BLaER1 treated with 17β-estradiol and CSF1 and Interleukin-3, amounts not matched to agents 10 nM and 100 nM (cell line): Measurements from ENCODE around the gene SLC35A1.

Experiments used
- H3K27ac ChIP-seq, 11 experiments: shearing (Covaris generic); formaldehyde crosslinking; 2 replicates each; pipeline ENCODE4 v1.8.1; 2022
- H3K27me3 ChIP-seq, 11 experiments: shearing (Covaris generic); formaldehyde crosslinking; 2 replicates each; pipeline ENCODE4 v1.8.1; 2022
- H3K36me3 ChIP-seq, 11 experiments: shearing (Covaris generic); formaldehyde crosslinking; 2 replicates each; pipeline ENCODE4 v1.8.1; 2022
- H3K4me1 ChIP-seq, 10 experiments: shearing (Covaris generic); formaldehyde crosslinking; 2 replicates each; pipeline ENCODE4 v1.8.1; 2022
- H3K4me2 ChIP-seq, 11 experiments: shearing (Covaris generic); formaldehyde crosslinking; 2 replicates each; pipeline ENCODE4 v1.8.1; 2022
- H3K4me3 ChIP-seq, 10 experiments: shearing (Covaris generic); formaldehyde crosslinking; 2 replicates each; pipeline ENCODE4 v1.8.1; 2022
- H3K9ac ChIP-seq, 11 experiments: shearing (Covaris generic); formaldehyde crosslinking; 2 replicates each; pipeline ENCODE4 v1.8.1; 2022
- H3K9me3 ChIP-seq, 11 experiments: shearing (Covaris generic); formaldehyde crosslinking; replicated peaks in 1 of 11; 2 replicates each; pipeline ENCODE4 v1.8.1; 2022
- H4K20me1 ChIP-seq, 11 experiments: shearing (Covaris generic); formaldehyde crosslinking; 2 replicates each; pipeline ENCODE4 v1.8.1; 2022
- Cebpa-rat ChIP-seq, 11 experiments: shearing (Covaris generic); IDR thresholded peaks; 2 replicates each; pipeline ENCODE4 v1.8.1; 2022

Gene SLC35A1

DNA sequence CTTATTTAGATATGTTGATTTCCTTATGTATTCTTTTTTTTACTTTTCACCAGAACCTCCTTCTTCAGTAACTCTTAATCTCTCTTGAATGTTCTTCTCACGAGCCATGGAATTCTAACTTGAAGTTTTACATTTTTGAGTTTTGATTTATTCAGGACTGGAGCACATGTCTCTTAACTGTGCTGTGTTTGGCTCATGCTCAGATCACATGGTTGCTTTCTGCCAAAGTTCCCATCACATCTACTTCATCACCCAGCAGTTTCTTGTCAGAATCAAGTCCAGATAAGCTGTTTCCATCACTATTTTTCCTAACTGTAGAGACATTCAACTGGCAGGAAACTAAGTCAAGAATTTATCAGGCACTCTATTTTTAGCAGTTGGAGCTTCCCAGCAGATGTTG lies 31.7 kb downstream of the SLC35A1 start:
- Histone ChIP-seq H3K27me3 (no peaks in the 10 kb centered on the region), H4K20me1 (no peaks in the 10 kb centered on the region), H3K4me2 (no peak overlapping the region), H3K9me3 (no peaks in the 10 kb centered on the region), H3K36me3 (peaks cover 24 to 64% (median 36%) of the 10 kb centered on the region in 11 experiments; a peak in 17 of 22 replicates), H3K4me3 (no peak overlapping the region), H3K27ac (no peak overlapping the region), H3K4me1 (no peaks in the 10 kb centered on the region), H3K9ac (no peak overlapping the region)
- no peak for TF ChIP-seq Cebpa-rat (IDR thresholded peaks at IDR 0.05)

DNA sequence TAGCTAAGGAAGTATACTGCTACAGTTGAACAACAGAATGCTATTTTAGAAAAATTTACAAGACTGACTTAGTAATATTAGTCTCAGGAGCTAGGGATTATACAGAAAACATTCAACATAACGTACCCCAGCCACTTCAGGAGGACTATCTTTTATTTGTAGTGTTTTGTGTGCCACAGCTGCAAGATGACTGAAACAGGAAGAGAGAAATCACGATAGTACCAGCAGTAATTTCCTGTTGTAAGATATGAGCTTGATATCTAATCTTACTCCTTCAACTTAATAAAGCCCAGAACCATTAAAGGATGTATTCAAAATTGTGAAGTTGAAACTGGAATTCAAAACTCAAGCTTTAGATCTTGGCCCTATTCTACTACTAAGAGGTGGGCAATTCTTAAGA lies 42.1 kb downstream of the SLC35A1 start:
- H3K4me2 ChIP-seq: no peak overlapping the region

DNA sequence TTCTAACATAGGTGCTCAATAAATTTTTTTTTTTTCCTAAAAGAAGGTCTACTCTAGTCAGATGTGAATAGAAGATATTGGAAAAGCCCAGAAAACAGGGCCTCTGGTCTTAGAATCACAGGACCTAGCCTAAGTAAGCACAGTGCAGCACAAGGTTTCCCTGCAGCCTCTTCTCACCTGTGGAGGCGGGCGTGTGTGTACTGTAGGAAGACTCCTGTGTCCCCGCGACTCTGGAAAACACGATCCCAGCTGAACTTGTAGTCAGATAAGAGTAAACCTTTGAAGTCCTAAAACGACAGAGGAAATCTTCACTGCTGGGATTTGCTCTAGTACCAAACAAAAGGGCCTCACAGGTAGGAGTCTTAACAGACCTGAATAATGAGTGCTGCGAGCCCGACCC lies 45.7 kb downstream of the SLC35A1 start:
- H3K36me3 ChIP-seq: peaks cover 12 to 58% (median 27%) of the 10 kb centered on the region in 11 experiments; a peak in 18 of 22 replicates
- no peak for TF ChIP-seq Cebpa-rat (IDR thresholded peaks at IDR 0.05)
- 0 out of 20 replicates have a peak, but pooled peaks cover 0 to 3% (median 0%) of the 10 kb centered on the region in 10 experiments for H3K4me1 ChIP-seq
- H3K27ac ChIP-seq: no peak overlapping the region
- no peaks in the 10 kb centered on the region for H4K20me1 ChIP-seq
- no peaks in the 10 kb centered on the region for H3K27me3 ChIP-seq
- no peak overlapping the region for H3K9ac ChIP-seq
- H3K4me3 ChIP-seq: no peak overlapping the region
- H3K4me2 ChIP-seq: no peak overlapping the region
- no peaks in the 10 kb centered on the region for H3K9me3 ChIP-seq

More for the DNA sequence above, 42.1 kb downstream of the SLC35A1 start:
- Histone ChIP-seq H3K27ac (no peak overlapping the region), H3K27me3 (no peaks in the 10 kb centered on the region), H3K4me1 (0 out of 20 replicates have a peak, but pooled peaks cover 0 to 3% (median 0%) of the 10 kb centered on the region in 10 experiments), H3K36me3 (peaks cover 12 to 78% (median 33%) of the 10 kb centered on the region in 11 experiments; a peak in 20 of 22 replicates), H3K4me3 (no peak overlapping the region), H3K9me3 (no peaks in the 10 kb centered on the region), H3K9ac (no peak overlapping the region), H4K20me1 (no peaks in the 10 kb centered on the region)
- TF ChIP-seq Cebpa-rat (IDR thresholded peaks at IDR 0.05): no peak

DNA sequence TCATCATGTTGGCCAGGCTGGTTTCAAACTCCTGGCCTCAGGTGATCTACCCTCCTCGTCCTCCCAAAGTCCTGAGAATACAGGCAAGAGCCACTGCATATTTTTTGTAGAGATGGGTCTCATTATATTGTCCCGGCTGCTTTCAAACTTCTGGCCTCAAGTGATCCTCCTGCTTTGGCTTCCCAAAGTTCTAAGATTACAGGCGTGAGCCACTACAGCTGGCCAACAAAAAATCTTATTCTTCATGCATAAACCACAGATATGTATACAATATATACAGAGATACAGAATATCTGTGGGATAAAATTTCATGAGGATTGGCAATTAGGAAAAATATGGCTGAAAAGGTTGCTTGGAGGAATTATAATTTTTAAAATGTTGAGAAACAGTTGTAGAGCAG lies 49.9 kb downstream of the SLC35A1 start:
- Histone ChIP-seq H4K20me1 (no peaks in the 10 kb centered on the region), H3K36me3 (peaks cover 7 to 44% (median 12%) of the 10 kb centered on the region in 11 experiments; a peak in 18 of 22 replicates), H3K4me2 (no peak overlapping the region), H3K4me1 (no peaks in the 10 kb centered on the region), H3K4me3 (no peak overlapping the region), H3K27me3 (no peaks in the 10 kb centered on the region), H3K27ac (no peak overlapping the region), H3K9me3 (no peaks in the 10 kb centered on the region), H3K9ac (no peak overlapping the region)
- TF ChIP-seq Cebpa-rat (IDR thresholded peaks at IDR 0.05): no peak

DNA sequence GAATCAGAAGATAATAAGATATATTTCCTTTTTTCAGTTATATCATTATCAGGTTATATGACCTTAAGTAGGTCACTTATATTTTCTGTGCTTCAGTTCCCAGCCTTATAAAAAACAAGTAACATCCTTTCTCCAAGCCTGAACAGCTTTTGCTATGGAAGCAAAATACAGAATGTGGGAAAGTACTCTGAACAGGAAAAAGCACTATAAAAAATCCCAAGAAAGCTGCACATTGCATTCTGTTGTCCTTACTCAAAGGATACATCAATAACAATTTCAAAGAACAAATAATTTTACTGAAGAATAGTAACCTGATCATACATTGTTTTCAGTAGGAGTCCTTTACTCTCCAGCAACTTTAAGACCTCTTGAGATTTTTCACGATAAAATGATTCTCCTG lies 56.4 kb downstream of the SLC35A1 start:
- Histone ChIP-seq H3K27me3 (no peaks in the 10 kb centered on the region), H4K20me1 (no peaks in the 10 kb centered on the region), H3K4me1 (no peaks in the 10 kb centered on the region), H3K4me2 (no peak overlapping the region), H3K36me3 (peaks cover 0 to 27% (median 0%) of the 10 kb centered on the region in 11 experiments; a peak in 6 of 22 replicates), H3K4me3 (no peak overlapping the region), H3K9ac (no peak overlapping the region), H3K27ac (no peak overlapping the region), H3K9me3 (no peaks in the 10 kb centered on the region)
- no peak for TF ChIP-seq Cebpa-rat (IDR thresholded peaks at IDR 0.05)

DNA sequence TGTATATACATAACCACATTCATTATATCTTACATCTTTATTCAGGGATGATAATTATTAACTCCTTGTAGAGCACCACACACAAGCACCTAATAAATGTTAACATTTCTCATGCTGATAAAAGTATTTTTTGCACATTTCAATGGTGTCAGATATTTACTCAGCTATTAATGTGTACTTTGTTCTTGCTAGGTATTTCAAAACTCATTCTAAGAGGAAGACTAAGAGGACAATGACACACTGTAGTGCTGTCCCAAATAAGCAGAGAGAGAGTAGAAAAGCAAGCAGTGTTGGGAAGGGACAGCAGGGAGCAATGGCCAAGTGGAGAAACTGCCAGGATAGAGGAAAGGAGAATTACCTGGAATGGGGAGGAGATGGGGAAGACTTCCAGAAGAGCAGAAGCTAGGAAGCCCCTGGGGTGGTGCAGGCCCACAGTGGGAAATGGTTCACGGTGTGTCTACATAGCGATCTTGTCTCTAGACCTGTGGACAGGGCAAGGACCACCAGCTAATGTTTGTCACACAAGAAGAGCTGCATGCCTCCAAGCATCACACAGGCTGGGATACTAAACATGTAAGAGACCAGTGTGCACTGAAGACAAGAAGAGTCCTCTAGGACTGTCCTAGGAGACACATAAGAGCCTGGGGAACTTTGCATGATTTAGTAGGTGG lies 61.7 kb downstream of the SLC35A1 start:
- Histone ChIP-seq H4K20me1 (no peaks in the 10 kb centered on the region), H3K4me2 (no peak overlapping the region), H3K36me3 (peaks cover 5 to 23% (median 9%) of the 10 kb centered on the region in 11 experiments; a peak in 15 of 22 replicates), H3K9ac (no peak overlapping the region), H3K27ac (no peak overlapping the region), H3K9me3 (peaks cover 0 to 5% (median 4%) of the 10 kb centered on the region in 11 experiments; a peak in 10 of 22 replicates), H3K4me1 (peaks cover 0 to 8% (median 0%) of the 10 kb centered on the region in 10 experiments; a peak in 1 of 20 replicates), H3K4me3 (no peak overlapping the region), H3K27me3 (no peaks in the 10 kb centered on the region)
- TF ChIP-seq Cebpa-rat (IDR thresholded peaks at IDR 0.05): no peak

DNA sequence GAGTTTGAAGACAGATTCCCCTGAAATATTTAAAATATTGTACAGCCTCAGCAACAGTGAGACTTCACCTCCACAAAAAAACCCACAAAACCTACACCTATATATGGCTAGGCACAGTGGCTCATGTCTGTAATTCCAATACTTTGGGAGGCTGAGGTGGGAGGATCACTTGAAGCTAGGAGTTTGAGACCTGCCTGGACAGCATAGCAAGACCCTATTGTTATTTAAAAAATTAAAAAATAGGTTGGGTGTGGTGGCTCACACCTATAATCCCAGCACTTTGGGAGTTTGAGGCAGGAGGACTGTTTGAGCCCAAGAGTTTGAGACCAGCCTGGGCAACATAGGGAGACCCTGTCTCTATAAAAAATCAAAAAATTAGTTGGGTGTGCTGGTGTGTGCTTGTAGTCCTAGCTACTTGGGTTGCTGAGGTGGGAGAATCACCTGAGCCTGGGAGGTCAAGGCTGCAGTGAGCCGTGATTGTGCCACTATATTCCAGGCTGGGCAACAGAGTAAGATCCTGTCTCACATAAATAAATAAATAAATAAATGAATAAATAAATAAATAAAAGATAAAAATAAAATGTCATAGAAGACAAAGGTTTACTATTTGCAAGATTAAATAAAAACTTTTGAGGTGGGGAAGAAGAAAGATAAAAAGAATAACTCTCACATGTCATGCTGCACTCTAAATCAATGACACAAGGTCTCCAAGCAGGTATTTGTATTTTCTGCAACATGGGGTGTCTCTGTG lies 65.9 kb downstream of the SLC35A1 start:
- H3K4me2 ChIP-seq: no peak overlapping the region
- H3K36me3 ChIP-seq: peaks cover 11 to 38% (median 25%) of the 10 kb centered on the region in 11 experiments; a peak in 18 of 22 replicates

DNA sequence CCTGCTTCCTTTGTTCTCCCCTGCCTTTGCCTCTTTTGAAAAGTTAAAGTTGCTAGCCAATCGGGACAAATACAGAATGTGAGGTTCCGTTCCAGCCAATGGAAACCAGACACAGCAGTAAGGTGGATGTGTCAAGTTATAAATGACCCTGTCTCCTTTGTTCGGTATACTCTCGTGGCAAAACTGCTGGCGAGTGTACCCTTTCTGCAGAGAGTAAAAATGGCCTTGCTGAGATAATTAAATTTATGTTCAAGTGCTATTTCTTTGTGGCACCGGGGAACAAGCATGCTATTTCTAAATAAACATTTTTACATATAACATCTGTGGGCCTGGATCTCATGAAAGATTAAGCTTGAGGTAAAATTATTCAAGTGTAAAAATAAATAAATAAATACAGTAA lies 66.8 kb downstream of the SLC35A1 start:
- H3K4me1 ChIP-seq: peaks cover 0 to 8% (median 0%) of the 10 kb centered on the region in 10 experiments; a peak in 1 of 20 replicates
- peaks cover 11 to 47% (median 25%) of the 10 kb centered on the region in 11 experiments; a peak in 18 of 22 replicates for H3K36me3 ChIP-seq
- no peaks in the 10 kb centered on the region for H4K20me1 ChIP-seq
- no peaks in the 10 kb centered on the region for H3K27me3 ChIP-seq
- no peak overlapping the region for H3K4me2 ChIP-seq
- no peak overlapping the region for H3K9ac ChIP-seq
- no peak overlapping the region for H3K27ac ChIP-seq
- H3K4me3 ChIP-seq: no peak overlapping the region
- TF ChIP-seq Cebpa-rat (IDR thresholded peaks at IDR 0.05): no peak
- peaks cover 9 to 19% (median 14%) of the 10 kb centered on the region in 11 experiments; a peak in 18 of 22 replicates for H3K9me3 ChIP-seq

More for the DNA sequence above, 65.9 kb downstream of the SLC35A1 start:
- H3K9me3 ChIP-seq: peaks cover 9 to 19% (median 14%) of the 10 kb centered on the region in 11 experiments; a peak in 18 of 22 replicates
- no peak overlapping the region for H3K27ac ChIP-seq
- H3K27me3 ChIP-seq: no peaks in the 10 kb centered on the region
- no peak overlapping the region for H3K4me3 ChIP-seq
- no peaks in the 10 kb centered on the region for H4K20me1 ChIP-seq
- H3K9ac ChIP-seq: no peak overlapping the region
- peaks cover 0 to 8% (median 0%) of the 10 kb centered on the region in 10 experiments; a peak in 1 of 20 replicates for H3K4me1 ChIP-seq
- TF ChIP-seq Cebpa-rat (IDR thresholded peaks at IDR 0.05): no peak

DNA sequence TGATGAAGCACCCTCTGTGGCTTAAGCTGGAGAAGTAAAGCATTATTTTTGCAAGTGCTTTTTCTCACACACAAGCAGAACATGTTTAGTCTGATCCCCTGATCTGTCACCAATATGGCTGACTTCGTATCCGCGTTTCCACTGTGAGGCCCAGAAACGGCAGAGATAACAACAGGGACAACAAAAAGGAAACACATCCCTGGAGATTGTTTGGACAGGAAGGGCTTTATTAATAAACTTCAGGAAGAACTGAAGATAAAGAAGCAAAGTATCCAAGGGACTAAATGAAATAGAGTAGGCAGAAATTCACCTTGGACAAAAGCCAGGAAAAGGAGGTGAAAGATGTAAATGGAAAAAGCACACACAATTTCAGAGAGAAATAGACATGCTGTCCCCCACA lies 67.8 kb downstream of the SLC35A1 start:
- H4K20me1 ChIP-seq: no peaks in the 10 kb centered on the region
- TF ChIP-seq Cebpa-rat (IDR thresholded peaks at IDR 0.05): no peak
- peaks cover 0 to 8% (median 0%) of the 10 kb centered on the region in 10 experiments; a peak in 1 of 20 replicates for H3K4me1 ChIP-seq
- no peak overlapping the region for H3K4me3 ChIP-seq
- peaks cover 18 to 55% (median 30%) of the 10 kb centered on the region in 11 experiments; a peak in 18 of 22 replicates for H3K36me3 ChIP-seq
- H3K27ac ChIP-seq: no peak overlapping the region
- H3K4me2 ChIP-seq: no peak overlapping the region
- no peak overlapping the region for H3K9ac ChIP-seq
- no peaks in the 10 kb centered on the region for H3K27me3 ChIP-seq
- peaks cover 9 to 19% (median 14%) of the 10 kb centered on the region in 11 experiments; a peak in 18 of 22 replicates for H3K9me3 ChIP-seq
